ENCODE results near the gene ESPNL.

Gene ESPNL

DNA sequence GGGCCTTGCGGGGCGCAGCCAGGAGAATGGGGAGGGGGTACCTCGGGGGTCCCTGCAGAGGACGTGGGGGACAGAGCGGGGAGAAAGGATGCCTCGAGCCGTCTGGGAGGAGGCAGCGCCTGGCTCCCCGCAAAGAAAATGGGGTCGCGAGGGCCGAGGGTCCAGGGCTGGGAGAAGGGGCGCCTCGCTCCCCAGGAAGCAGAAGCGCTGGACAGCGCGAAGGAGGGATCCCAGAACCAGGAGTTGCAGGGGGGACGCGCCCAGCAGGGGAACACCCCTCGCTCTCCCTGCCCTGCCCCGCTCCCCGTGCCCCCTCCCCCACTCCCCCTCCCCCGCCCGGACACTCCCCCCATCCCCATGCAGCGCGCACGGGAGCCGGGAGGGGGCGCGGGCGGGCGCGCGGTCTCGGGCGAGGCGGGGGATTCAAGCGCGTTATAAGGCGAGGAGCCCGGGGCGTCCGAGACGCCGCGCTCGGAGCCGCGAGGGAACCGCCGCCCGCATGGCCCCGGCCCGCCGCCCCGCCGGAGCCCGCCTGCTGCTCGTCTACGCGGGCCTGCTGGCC lies 58.5 kb downstream of the ESPNL start, which contains the start of gene ERFE:
Gene ERFE, plus strand, starts transcription at position 462 of the 562 bp plus-strand sequence. Its CDS starts 38 bp downstream, at position 500.
- no peak within 1 kb of the TSS for H3K9ac ChIP-seq (ENCODE audit: low read length in 5 of 5)
- no peaks in the 10 kb centered on the region for H3K36me3 ChIP-seq (ENCODE audit: control insufficient read depth in 5 of 5, insufficient read depth in 5 of 5, low read length in 5 of 5)
- peaks cover 0 to 21% (median 10%) of the 10 kb centered on the region in 5 donors for H3K4me1 ChIP-seq (ENCODE audit: control insufficient read depth in 5 of 5, insufficient read depth in 5 of 5, low read length in 5 of 5)
- peaks cover 0 to 3% (median 0%) of the 10 kb centered on the region in 5 donors for H3K9me3 ChIP-seq (ENCODE audit: control insufficient read depth in 5 of 5, low read length in 5 of 5)
- H3K4me3 ChIP-seq (ENCODE audit: low read depth in 1 of 5, low read length in 5 of 5) = peak within 1 kb of the TSS in 3 of 5 donors; percentile 31 to 42 (median 42)
- H3K27ac ChIP-seq (ENCODE audit: low read depth, low read length) = no peak within 1 kb of the TSS
- peaks cover 20 to 38% (median 26%) of the 10 kb centered on the region in 5 donors for H3K27me3 ChIP-seq (ENCODE audit: control insufficient read depth in 5 of 5, insufficient read depth in 4 of 5, low read length in 5 of 5)

DNA sequence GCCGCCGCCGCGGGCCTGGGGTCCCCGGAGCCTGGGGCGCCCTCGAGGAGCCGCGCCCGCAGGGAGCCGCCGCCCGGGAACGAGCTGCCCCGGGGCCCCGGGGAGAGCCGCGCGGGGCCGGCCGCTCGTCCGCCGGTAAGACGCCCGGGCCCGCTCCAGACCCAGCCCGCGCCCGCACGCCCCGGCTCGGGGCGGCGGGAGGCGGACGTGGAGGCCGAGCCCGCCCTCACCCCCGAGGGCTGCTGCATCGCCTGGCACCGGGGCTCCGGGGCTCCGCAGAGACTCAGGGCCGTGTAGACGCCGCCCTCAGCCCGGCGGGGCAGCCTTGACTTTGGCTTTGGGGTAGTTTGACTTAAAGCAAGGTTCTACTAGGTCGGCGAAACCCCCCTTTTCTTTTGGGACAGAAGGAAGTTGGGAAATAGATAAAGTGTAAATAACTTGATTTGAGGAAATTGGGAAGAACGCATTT lies 59.0 kb downstream of the ESPNL start:
- Histone ChIP-seq H3K4me3 (ENCODE audit: low read depth in 1 of 5, low read length in 5 of 5) (peak overlapping the region in 3 of 5 donors; percentile 31 to 42 (median 42)), H3K27me3 (ENCODE audit: control insufficient read depth in 5 of 5, insufficient read depth in 4 of 5, low read length in 5 of 5) (peaks cover 20 to 38% (median 26%) of the 10 kb centered on the region in 5 donors), H3K36me3 (ENCODE audit: control insufficient read depth in 5 of 5, insufficient read depth in 5 of 5, low read length in 5 of 5) (no peaks in the 10 kb centered on the region), H3K4me1 (ENCODE audit: control insufficient read depth in 5 of 5, insufficient read depth in 5 of 5, low read length in 5 of 5) (peaks cover 0 to 24% (median 12%) of the 10 kb centered on the region in 5 donors), H3K9ac (ENCODE audit: low read length in 5 of 5) (no peak overlapping the region), H3K27ac (ENCODE audit: low read depth, low read length) (no peak overlapping the region), H3K9me3 (ENCODE audit: control insufficient read depth in 5 of 5, low read length in 5 of 5) (peaks cover 0 to 2% (median 0%) of the 10 kb centered on the region in 5 donors)

DNA sequence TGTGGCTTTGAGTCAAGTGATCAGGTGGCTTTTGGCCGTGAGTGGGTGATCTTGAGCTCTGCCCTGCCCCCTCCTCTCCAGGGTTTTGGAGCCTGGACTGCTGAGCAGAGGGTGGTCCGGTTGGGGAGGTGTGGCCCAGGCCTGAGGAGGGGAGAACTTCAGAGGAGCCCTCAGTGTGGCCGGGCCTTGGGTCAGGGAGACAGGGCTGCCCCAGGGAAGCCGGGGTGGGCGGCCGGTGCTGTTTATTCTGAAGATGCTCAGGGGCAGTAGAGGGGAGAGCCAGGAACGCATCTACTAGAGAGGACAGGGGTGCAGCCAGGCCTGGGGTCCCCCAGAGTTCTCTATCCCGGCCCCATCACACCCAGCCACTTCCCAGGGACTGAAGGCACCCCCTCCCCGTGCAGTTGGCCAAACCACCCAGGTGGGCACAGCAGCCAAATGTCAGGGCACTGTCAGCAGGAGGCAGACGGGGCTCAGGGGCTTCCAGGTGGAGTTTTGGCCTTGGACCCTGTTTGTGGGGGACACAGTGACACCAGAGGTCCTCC lies 59.6 kb downstream of the ESPNL start:
- Histone ChIP-seq H3K4me3 (ENCODE audit: low read depth in 1 of 5, low read length in 5 of 5) (peak overlapping the region in 1 of 5 donors; percentile 42), H3K27ac (ENCODE audit: low read depth, low read length) (no peak overlapping the region), H3K36me3 (ENCODE audit: control insufficient read depth in 5 of 5, insufficient read depth in 5 of 5, low read length in 5 of 5) (no peaks in the 10 kb centered on the region), H3K4me1 (ENCODE audit: control insufficient read depth in 5 of 5, insufficient read depth in 5 of 5, low read length in 5 of 5) (peaks cover 0 to 24% (median 12%) of the 10 kb centered on the region in 5 donors), H3K9me3 (ENCODE audit: control insufficient read depth in 5 of 5, low read length in 5 of 5) (no peaks in the 10 kb centered on the region), H3K9ac (ENCODE audit: low read length in 5 of 5) (no peak overlapping the region), H3K27me3 (ENCODE audit: control insufficient read depth in 5 of 5, insufficient read depth in 4 of 5, low read length in 5 of 5) (peaks cover 23 to 40% (median 26%) of the 10 kb centered on the region in 5 donors)

DNA sequence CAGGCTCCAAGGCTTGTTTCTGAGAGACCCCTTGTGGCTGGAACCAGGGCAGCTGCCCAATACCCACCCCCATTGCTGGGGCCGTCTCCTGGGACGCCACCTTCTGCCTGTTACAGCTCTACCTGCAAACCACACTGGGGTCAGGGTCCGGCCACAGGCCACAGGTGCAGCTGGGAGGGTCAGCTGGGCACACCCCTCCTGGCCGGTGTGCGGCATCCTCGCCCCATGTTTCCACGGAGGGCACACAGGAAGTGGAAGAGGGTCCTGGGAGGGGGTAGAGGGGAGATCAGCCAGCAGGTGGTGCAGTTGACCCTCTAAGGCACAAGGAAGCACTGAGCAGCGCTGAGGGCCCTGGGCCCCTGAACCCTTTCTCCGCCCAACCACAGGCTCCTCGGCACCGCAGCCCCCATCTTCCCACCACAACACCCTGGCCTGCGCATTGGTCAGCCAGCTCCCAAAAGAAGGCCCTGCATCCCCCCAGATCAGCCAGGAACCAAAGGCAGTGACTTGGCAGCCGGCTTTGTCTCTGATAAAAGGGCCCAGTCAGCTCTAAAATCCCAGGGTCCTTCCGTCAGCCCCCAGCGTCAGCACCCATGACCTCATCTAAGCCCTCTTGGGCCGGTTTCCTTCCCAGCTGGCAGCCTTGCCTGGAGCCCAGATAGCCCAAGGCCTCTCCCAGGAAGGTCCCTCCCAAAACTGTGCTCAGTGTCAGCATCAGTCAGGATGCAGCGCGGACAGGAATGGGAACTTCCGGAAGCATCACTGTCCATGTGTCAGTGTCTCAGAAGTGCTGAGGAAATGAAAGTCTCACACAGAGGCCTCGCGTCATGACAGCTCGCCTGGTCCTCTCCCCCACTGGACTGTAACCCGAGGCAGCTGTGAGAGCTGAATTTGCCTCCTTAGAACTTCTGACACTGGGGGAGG lies 60.3 kb downstream of the ESPNL start:
- Histone ChIP-seq H3K9me3 (ENCODE audit: control insufficient read depth in 5 of 5, low read length in 5 of 5) (no peaks in the 10 kb centered on the region), H3K9ac (ENCODE audit: low read length in 5 of 5) (no peak overlapping the region), H3K27me3 (ENCODE audit: control insufficient read depth in 5 of 5, insufficient read depth in 4 of 5, low read length in 5 of 5) (peaks cover 23 to 42% (median 26%) of the 10 kb centered on the region in 5 donors), H3K27ac (ENCODE audit: low read depth, low read length) (no peak overlapping the region), H3K36me3 (ENCODE audit: control insufficient read depth in 5 of 5, insufficient read depth in 5 of 5, low read length in 5 of 5) (no peaks in the 10 kb centered on the region), H3K4me3 (ENCODE audit: low read depth in 1 of 5, low read length in 5 of 5) (no peak overlapping the region), H3K4me1 (ENCODE audit: control insufficient read depth in 5 of 5, insufficient read depth in 5 of 5, low read length in 5 of 5) (peaks cover 0 to 24% (median 12%) of the 10 kb centered on the region in 5 donors)

- peaks cover 23 to 42% (median 26%) of the 10 kb centered on the region in 5 donors for H3K27me3 ChIP-seq (ENCODE audit: control insufficient read depth in 5 of 5, insufficient read depth in 4 of 5, low read length in 5 of 5)
Measured at GRCh38 chr2:238161291-238162051, 61.3 kb downstream of the ESPNL start.

DNA sequence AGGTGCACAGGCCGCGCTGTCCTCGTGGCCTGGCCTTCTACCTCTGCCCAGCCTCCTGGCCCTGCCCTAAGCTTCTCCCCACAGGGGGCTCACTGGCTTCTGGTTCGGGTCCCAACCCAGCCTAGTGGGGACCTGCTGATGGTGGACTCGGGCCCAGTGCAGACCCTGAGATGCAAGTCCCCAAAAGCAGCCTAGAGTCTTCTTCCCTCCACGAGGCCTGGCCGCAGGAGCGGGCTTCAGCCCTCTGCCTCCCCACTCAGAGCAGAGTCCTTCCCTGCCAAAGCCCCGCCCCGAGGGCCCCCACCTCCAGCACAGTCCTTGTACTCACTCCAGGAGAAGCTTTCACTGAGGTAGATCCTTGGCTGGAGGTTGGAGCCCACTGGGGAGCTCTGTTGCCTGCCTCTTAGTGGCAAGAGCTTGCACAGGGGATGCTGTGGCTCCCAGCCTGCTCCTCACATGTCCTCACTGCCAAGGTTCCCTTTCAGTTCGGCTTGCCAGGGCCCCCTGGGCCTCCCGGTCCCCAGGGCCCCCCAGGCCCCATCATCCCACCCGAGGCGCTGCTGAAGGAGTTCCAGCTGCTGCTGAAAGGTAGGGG lies 62.2 kb downstream of the ESPNL start:
- Histone ChIP-seq H3K27ac (ENCODE audit: low read depth, low read length) (no peak overlapping the region), H3K4me1 (ENCODE audit: control insufficient read depth in 5 of 5, insufficient read depth in 5 of 5, low read length in 5 of 5) (peaks cover 0 to 38% (median 12%) of the 10 kb centered on the region in 5 donors), H3K9ac (ENCODE audit: low read length in 5 of 5) (no peak overlapping the region), H3K4me3 (ENCODE audit: low read depth in 1 of 5, low read length in 5 of 5) (no peak overlapping the region), H3K36me3 (ENCODE audit: control insufficient read depth in 5 of 5, insufficient read depth in 5 of 5, low read length in 5 of 5) (peaks cover 0 to 6% (median 0%) of the 10 kb centered on the region in 5 donors), H3K27me3 (ENCODE audit: control insufficient read depth in 5 of 5, insufficient read depth in 4 of 5, low read length in 5 of 5) (peaks cover 23 to 42% (median 26%) of the 10 kb centered on the region in 5 donors), H3K9me3 (ENCODE audit: control insufficient read depth in 5 of 5, low read length in 5 of 5) (no peaks in the 10 kb centered on the region)

More at GRCh38 chr2:238161291-238162051, 61.3 kb downstream of the ESPNL start:
- H3K4me1 ChIP-seq (ENCODE audit: control insufficient read depth in 5 of 5, insufficient read depth in 5 of 5, low read length in 5 of 5) = peaks cover 0 to 31% (median 12%) of the 10 kb centered on the region in 5 donors
- H3K4me3 ChIP-seq (ENCODE audit: low read depth in 1 of 5, low read length in 5 of 5) = no peak overlapping the region
- no peaks in the 10 kb centered on the region for H3K9me3 ChIP-seq (ENCODE audit: control insufficient read depth in 5 of 5, low read length in 5 of 5)
- no peaks in the 10 kb centered on the region for H3K36me3 ChIP-seq (ENCODE audit: control insufficient read depth in 5 of 5, insufficient read depth in 5 of 5, low read length in 5 of 5)
- H3K27ac ChIP-seq (ENCODE audit: low read depth, low read length) = no peak overlapping the region
- H3K9ac ChIP-seq (ENCODE audit: low read length in 5 of 5) = no peak overlapping the region

DNA sequence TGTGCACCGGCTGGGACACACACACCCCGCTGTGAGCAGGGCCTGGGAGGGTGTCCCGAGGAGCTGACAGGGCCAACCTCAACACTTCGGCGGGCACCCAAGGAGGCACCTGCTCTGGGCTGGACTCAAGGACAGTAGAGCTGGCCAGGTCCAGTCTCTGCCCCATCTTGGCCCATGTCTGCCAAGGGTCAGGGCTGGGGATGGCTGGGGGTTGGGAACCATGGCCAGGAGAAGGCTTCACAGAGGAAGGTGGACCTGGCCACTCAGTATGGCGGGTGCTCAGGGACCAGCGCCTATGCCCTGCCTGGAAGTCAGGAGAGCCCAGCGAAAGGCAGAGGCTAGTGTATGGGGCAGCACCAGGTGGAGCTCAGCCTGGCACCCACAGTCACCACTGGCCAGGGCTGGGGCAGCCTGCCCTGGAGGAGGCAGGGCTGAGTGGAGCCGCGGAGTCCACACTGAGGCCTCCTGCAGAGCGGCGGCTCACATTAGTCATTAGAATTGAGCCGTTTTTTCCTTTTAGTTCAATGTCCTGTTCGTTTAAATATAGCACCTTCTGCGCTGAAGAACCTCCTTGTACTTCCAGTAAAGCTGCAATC lies 62.8 kb downstream of the ESPNL start:
- Histone ChIP-seq H3K9ac (ENCODE audit: low read length in 5 of 5) (no peak overlapping the region), H3K36me3 (ENCODE audit: control insufficient read depth in 5 of 5, insufficient read depth in 5 of 5, low read length in 5 of 5) (peaks cover 0 to 9% (median 3%) of the 10 kb centered on the region in 5 donors), H3K27ac (ENCODE audit: low read depth, low read length) (no peak overlapping the region), H3K27me3 (ENCODE audit: control insufficient read depth in 5 of 5, insufficient read depth in 4 of 5, low read length in 5 of 5) (peaks cover 23 to 42% (median 26%) of the 10 kb centered on the region in 5 donors), H3K9me3 (ENCODE audit: control insufficient read depth in 5 of 5, low read length in 5 of 5) (no peaks in the 10 kb centered on the region), H3K4me1 (ENCODE audit: control insufficient read depth in 5 of 5, insufficient read depth in 5 of 5, low read length in 5 of 5) (peaks cover 0 to 38% (median 12%) of the 10 kb centered on the region in 5 donors), H3K4me3 (ENCODE audit: low read depth in 1 of 5, low read length in 5 of 5) (no peak overlapping the region)

- no peak overlapping the region for H3K27ac ChIP-seq (ENCODE audit: low read depth, low read length)
- peaks cover 0 to 16% (median 9%) of the 10 kb centered on the region in 5 donors for H3K36me3 ChIP-seq (ENCODE audit: control insufficient read depth in 5 of 5, insufficient read depth in 5 of 5, low read length in 5 of 5)
- H3K27me3 ChIP-seq (ENCODE audit: control insufficient read depth in 5 of 5, insufficient read depth in 4 of 5, low read length in 5 of 5) = peaks cover 23 to 42% (median 26%) of the 10 kb centered on the region in 5 donors
- H3K9ac ChIP-seq (ENCODE audit: low read length in 5 of 5) = no peak overlapping the region
- H3K4me3 ChIP-seq (ENCODE audit: low read depth in 1 of 5, low read length in 5 of 5) = no peak overlapping the region
- peaks cover 0 to 31% (median 9%) of the 10 kb centered on the region in 5 donors for H3K4me1 ChIP-seq (ENCODE audit: control insufficient read depth in 5 of 5, insufficient read depth in 5 of 5, low read length in 5 of 5)
- H3K9me3 ChIP-seq (ENCODE audit: control insufficient read depth in 5 of 5, low read length in 5 of 5) = no peaks in the 10 kb centered on the region
Measured at GRCh38 chr2:238163481-238164198, 63.5 kb downstream of the ESPNL start.
